Vagina (tissue), 2 donors: ENCODE measurements around the gene MID1IP1.

Experiments used
- CTCF ChIP-seq, 3 experiments: fragments of 450-650 bp in 2 of 3; fragments of 200-600 bp in 1 of 3; sonication (generic) in 1 of 3; IDR thresholded peaks; one replicate each; pipeline ENCODE4 v1.5.1; 2017 to 2019; ENCODE audit warnings: antibody characterized with exemption in 3 of 3, mild to moderate bottlenecking in 2 of 3, moderate library complexity in 2 of 3
- POLR2A ChIP-seq, 2 donors: fragments of 450-650 bp; IDR thresholded peaks; one replicate each; pipeline ENCODE4 v1.6.1; 2017; ENCODE audit warnings: antibody characterized with exemption in 2 of 2, mild to moderate bottlenecking in 2 of 2, moderate library complexity in 2 of 2

GRCh38 chrX:38824176-38824575, 22.9 kb downstream of the MID1IP1 start:
- no peak for TF ChIP-seq POLR2A (IDR thresholded peaks at IDR 0.05)
- TF ChIP-seq CTCF (IDR thresholded peaks at IDR 0.05): no peak
